GM12878 (cell line): Measurements from ENCODE around the gene SHB. TPM values are rescaled to one million over a fixed set of nuclear protein-coding genes. Genes with fewer than 3 reads are reported as not detected.
A peak's percentile ranks its signal among the peaks of the same experiment; 100 is the strongest.

Source experiments
- BCL11A ChIP-seq: IDR thresholded peaks from 2 replicates; pipeline ENCODE4 v1.6.1; 2011; ENCODE audit warnings: low read depth, low read length
- BRCA1 ChIP-seq: IDR thresholded peaks from 2 replicates; pipeline ENCODE4 v1.6.1; 2011; ENCODE audit warnings: low read depth, low read length, improper control_type of control experiment
- CEBPB ChIP-seq, 2 experiments: fragments of 150-350 bp in 1 of 2; IDR thresholded peaks; 2 replicates each; pipeline ENCODE4 v1.6.1; 2012 to 2014; ENCODE audit warnings: low read depth in 2 of 2, low read length in 2 of 2, borderline replicate concordance in 1 of 2, inconsistent platforms in 1 of 2
- CHD4 ChIP-seq: fragments of 200-600 bp; sonication (generic); IDR thresholded peaks from 2 replicates; pipeline ENCODE4 v1.6.1; 2016; ENCODE audit warnings: mild to moderate bottlenecking
- CREB1 ChIP-seq: IDR thresholded peaks from 2 replicates; pipeline ENCODE4 v1.6.1; 2012; ENCODE audit warnings: low read depth, mild to moderate bottlenecking, inconsistent platforms
- CREM ChIP-seq: IDR thresholded peaks from 2 replicates; pipeline ENCODE4 v1.6.1; 2014; ENCODE audit warnings: antibody characterized with exemption, low read depth
- ESRRA ChIP-seq: IDR thresholded peaks from 2 replicates; pipeline ENCODE4 v1.6.1; 2012; ENCODE audit warnings: mild to moderate bottlenecking, low read length, improper control_type of control experiment
- HDAC2 ChIP-seq: fragments of 200-600 bp; sonication (generic); IDR thresholded peaks from 2 replicates; pipeline ENCODE4 v1.6.1; 2017
- JUND ChIP-seq: IDR thresholded peaks from 2 replicates; pipeline ENCODE4 v1.6.1; 2012; ENCODE audit warnings: low read depth, mild to moderate bottlenecking, low read length, improper control_type of control experiment, moderate library complexity
- KLF5 ChIP-seq: fragments of 450-650 bp; IDR thresholded peaks from 2 replicates; pipeline ENCODE4 v1.6.1; 2014; ENCODE audit warnings: mild to moderate bottlenecking; ENCODE audit not compliant: partially characterized antibody
- LARP7 ChIP-seq: fragments of 450-650 bp; IDR thresholded peaks from 2 replicates; pipeline ENCODE4 v1.6.1; 2017; ENCODE audit warnings: mild to moderate bottlenecking
- NFIC ChIP-seq: IDR thresholded peaks from 2 replicates; pipeline ENCODE4 v1.6.1; 2012; ENCODE audit warnings: low read depth, mild to moderate bottlenecking, inconsistent platforms, low read length, moderate library complexity
- NFYA ChIP-seq: IDR thresholded peaks from 2 replicates; pipeline ENCODE4 v1.6.1; 2011; ENCODE audit warnings: low read depth, mild to moderate bottlenecking, low read length, improper control_type of control experiment, borderline replicate concordance
- RAD21 ChIP-seq: IDR thresholded peaks from 2 replicates; pipeline ENCODE4 v1.6.1; 2011; ENCODE audit warnings: mild to moderate bottlenecking, low read depth, low read length, moderate library complexity; ENCODE audit not compliant: insufficient read depth
- RCOR1 ChIP-seq: conservative IDR thresholded peaks from 2 replicates; pipeline ENCODE4 v1.6.1; 2012; ENCODE audit warnings: low read depth, low read length, improper control_type of control experiment
- SIN3A ChIP-seq: IDR thresholded peaks from 2 replicates; pipeline ENCODE4 v1.6.1; 2012; ENCODE audit warnings: low read depth, low read length, improper control_type of control experiment
- SREBF2 ChIP-seq: IDR thresholded peaks from 2 replicates; pipeline ENCODE4 v1.6.1; 2012; ENCODE audit warnings: mild to moderate bottlenecking, low read length
- YBX1 ChIP-seq: fragments of 450-650 bp; IDR thresholded peaks from 2 replicates; pipeline ENCODE4 v1.6.1; 2016; ENCODE audit warnings: antibody characterized with exemption
- YY1 ChIP-seq: IDR thresholded peaks from 2 replicates; pipeline ENCODE4 v1.6.1; 2011; ENCODE audit warnings: low read depth, mild to moderate bottlenecking, low read length
- ZNF384 ChIP-seq: IDR thresholded peaks from 2 replicates; pipeline ENCODE4 v1.6.1; 2012; ENCODE audit warnings: low read depth, mild to moderate bottlenecking, low read length, improper control_type of control experiment, borderline replicate concordance
- ZSCAN29 ChIP-seq: fragments of 450-650 bp; IDR thresholded peaks from 2 replicates; pipeline ENCODE4 v1.6.1; 2017; ENCODE audit warnings: mild to moderate bottlenecking, moderate library complexity
- polyA plus RNA-seq, 11 experiments: library from polyadenylated mRNA; depleted of rRNA in 4 of 11; unstranded in 6 of 11; stranded (reverse) in 5 of 11; fragments of >200 nt; fragmentation: Nextera tagmentation in 4 of 11; fragmentation: Illumina TruSeq in 1 of 11; extraction: Ambion mirVana in 4 of 11; extraction: Trizol in 1 of 11; gene quantifications; 1 replicate in 1 of 11; 2 replicates in 10 of 11; pipeline versions ENCODE4 v1.2.1 to v1.2.3, GENCODE V29; 2011 to 2016; ENCODE audit warnings: inconsistent platforms in 2 of 11, missing spikeins in 2 of 11, low read depth in 1 of 11
- total RNA-seq, 4 experiments: library from RNA; depleted of rRNA in 3 of 4; stranded (reverse); fragments of >200 nt in 3 of 4; fragmentation: Illumina TruSeq in 1 of 4; extraction: Trizol in 1 of 4; gene quantifications; 2 replicates each; pipeline versions ENCODE4 v1.2.1 to v1.2.3, GENCODE V29; 2013 to 2021
- TF ChIP-seq, protein P1 (sequence below): IDR thresholded peaks from 2 replicates; pipeline ENCODE4 v1.6.1; 2012; ENCODE audit warnings: low read depth, low read length, improper control_type of control experiment
- TF ChIP-seq, protein P2 (sequence below): fragments of 150-350 bp; IDR thresholded peaks from 2 replicates; pipeline ENCODE4 v1.6.1; 2016; ENCODE audit warnings: low read depth, low read length
- TF ChIP-seq, protein P3 (sequence below): IDR thresholded peaks from 2 replicates; pipeline ENCODE4 v1.6.1; 2011; ENCODE audit warnings: mild to moderate bottlenecking, low read depth, low read length, moderate library complexity; ENCODE audit not compliant: insufficient replicate concordance
- TF ChIP-seq, protein P4 (sequence below): fragments of 450-650 bp; IDR thresholded peaks from 2 replicates; pipeline ENCODE4 v1.6.1; 2017; ENCODE audit warnings: mild to moderate bottlenecking, low read depth, inconsistent platforms; ENCODE audit not compliant: poor library complexity, severe bottlenecking

Gene SHB
- total and polyA plus RNA-seq, 10 of the 15 experiments (the other 5 are each of a cell fraction or from before 2014, with no cell fraction given) = 0.29 to 6.2 (median 1.3) TPM

DNA sequence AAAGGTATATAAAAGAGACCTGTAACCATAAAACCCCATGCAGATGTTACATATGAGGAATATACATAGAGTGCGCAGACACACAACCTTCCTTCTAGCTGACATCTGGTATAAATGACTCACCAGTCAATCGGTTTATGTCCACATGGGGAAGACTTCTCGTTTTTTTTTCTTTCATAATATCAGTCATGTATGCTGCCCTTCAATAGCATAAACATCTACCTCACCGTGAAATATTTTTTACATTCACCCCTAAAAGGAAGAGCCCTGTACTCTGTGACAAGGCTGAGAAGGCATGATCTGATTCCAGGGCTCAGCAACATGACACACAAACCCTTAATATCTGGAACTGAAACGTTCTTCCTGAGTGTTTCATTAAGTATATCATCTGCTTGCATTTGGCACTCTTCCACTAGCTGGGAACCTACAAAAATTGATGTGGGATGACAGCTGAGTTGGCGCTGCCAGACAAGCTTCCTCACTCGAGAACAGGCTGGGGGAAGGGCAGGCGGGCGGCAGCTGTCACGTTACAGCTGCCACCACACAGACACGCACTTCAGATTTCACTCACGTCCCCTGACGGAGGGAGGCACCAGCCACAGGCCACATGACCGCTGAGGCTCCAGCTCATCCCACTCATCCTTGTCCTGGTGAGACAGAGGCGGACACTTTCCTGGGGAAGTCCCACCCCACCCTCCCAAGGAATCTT lies 74.2 kb downstream of the SHB start (continued):
- TF ChIP-seq NFYA (no peak), RAD21 (no peak), BCL11A (peak; percentile 85), YY1 (no peak), ZNF384 (peak; percentile 68), LARP7 (0 out of 2 replicates have a peak, but pooled peaks have one; percentile 40), SIN3A (no peak), CHD4 (no peak), CREB1 (no peak; the same call in 1 of the 2 replicates), JUND (peak; percentile 56), HDAC2 (no peak), CEBPB (IDR thresholded peaks at IDR 0.05; ENCODE audit: borderline replicate concordance in 1 of 2, low read depth in 2 of 2, low read length in 2 of 2) (no peak), CREM (peak; percentile 76; the same call in 1 of the 2 replicates), YBX1 (no peak), NFIC (peak; percentile 75; the same call in 1 of the 2 replicates), ZSCAN29 (no peak), BRCA1 (no peak), SREBF2 (no peak), RCOR1 (0 out of 2 replicates have a peak, but pooled peaks have one; percentile 43), KLF5 (no peak), ESRRA (no peak)
- TF ChIP-seq, protein P1, sequence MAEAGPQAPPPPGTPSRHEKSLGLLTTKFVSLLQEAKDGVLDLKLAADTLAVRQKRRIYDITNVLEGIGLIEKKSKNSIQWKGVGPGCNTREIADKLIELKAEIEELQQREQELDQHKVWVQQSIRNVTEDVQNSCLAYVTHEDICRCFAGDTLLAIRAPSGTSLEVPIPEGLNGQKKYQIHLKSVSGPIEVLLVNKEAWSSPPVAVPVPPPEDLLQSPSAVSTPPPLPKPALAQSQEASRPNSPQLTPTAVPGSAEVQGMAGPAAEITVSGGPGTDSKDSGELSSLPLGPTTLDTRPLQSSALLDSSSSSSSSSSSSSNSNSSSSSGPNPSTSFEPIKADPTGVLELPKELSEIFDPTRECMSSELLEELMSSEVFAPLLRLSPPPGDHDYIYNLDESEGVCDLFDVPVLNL = no peak
- TF ChIP-seq, protein P2, sequence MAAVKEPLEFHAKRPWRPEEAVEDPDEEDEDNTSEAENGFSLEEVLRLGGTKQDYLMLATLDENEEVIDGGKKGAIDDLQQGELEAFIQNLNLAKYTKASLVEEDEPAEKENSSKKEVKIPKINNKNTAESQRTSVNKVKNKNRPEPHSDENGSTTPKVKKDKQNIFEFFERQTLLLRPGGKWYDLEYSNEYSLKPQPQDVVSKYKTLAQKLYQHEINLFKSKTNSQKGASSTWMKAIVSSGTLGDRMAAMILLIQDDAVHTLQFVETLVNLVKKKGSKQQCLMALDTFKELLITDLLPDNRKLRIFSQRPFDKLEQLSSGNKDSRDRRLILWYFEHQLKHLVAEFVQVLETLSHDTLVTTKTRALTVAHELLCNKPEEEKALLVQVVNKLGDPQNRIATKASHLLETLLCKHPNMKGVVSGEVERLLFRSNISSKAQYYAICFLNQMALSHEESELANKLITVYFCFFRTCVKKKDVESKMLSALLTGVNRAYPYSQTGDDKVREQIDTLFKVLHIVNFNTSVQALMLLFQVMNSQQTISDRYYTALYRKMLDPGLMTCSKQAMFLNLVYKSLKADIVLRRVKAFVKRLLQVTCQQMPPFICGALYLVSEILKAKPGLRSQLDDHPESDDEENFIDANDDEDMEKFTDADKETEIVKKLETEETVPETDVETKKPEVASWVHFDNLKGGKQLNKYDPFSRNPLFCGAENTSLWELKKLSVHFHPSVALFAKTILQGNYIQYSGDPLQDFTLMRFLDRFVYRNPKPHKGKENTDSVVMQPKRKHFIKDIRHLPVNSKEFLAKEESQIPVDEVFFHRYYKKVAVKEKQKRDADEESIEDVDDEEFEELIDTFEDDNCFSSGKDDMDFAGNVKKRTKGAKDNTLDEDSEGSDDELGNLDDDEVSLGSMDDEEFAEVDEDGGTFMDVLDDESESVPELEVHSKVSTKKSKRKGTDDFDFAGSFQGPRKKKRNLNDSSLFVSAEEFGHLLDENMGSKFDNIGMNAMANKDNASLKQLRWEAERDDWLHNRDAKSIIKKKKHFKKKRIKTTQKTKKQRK = no peak
- TF ChIP-seq, protein P3, sequence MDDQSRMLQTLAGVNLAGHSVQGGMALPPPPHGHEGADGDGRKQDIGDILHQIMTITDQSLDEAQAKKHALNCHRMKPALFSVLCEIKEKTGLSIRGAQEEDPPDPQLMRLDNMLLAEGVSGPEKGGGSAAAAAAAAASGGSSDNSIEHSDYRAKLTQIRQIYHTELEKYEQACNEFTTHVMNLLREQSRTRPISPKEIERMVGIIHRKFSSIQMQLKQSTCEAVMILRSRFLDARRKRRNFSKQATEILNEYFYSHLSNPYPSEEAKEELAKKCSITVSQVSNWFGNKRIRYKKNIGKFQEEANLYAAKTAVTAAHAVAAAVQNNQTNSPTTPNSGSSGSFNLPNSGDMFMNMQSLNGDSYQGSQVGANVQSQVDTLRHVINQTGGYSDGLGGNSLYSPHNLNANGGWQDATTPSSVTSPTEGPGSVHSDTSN = peak; percentile 81
- TF ChIP-seq, protein P4, sequence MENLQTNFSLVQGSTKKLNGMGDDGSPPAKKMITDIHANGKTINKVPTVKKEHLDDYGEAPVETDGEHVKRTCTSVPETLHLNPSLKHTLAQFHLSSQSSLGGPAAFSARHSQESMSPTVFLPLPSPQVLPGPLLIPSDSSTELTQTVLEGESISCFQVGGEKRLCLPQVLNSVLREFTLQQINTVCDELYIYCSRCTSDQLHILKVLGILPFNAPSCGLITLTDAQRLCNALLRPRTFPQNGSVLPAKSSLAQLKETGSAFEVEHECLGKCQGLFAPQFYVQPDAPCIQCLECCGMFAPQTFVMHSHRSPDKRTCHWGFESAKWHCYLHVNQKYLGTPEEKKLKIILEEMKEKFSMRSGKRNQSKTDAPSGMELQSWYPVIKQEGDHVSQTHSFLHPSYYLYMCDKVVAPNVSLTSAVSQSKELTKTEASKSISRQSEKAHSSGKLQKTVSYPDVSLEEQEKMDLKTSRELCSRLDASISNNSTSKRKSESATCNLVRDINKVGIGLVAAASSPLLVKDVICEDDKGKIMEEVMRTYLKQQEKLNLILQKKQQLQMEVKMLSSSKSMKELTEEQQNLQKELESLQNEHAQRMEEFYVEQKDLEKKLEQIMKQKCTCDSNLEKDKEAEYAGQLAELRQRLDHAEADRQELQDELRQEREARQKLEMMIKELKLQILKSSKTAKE = peak; percentile 85
